ENCODE results near the gene MTM1.

GRCh38 chrX:150570512-150570911, 2.1 kb downstream of the MTM1 start:
- TF ChIP-seq, protein P1, sequence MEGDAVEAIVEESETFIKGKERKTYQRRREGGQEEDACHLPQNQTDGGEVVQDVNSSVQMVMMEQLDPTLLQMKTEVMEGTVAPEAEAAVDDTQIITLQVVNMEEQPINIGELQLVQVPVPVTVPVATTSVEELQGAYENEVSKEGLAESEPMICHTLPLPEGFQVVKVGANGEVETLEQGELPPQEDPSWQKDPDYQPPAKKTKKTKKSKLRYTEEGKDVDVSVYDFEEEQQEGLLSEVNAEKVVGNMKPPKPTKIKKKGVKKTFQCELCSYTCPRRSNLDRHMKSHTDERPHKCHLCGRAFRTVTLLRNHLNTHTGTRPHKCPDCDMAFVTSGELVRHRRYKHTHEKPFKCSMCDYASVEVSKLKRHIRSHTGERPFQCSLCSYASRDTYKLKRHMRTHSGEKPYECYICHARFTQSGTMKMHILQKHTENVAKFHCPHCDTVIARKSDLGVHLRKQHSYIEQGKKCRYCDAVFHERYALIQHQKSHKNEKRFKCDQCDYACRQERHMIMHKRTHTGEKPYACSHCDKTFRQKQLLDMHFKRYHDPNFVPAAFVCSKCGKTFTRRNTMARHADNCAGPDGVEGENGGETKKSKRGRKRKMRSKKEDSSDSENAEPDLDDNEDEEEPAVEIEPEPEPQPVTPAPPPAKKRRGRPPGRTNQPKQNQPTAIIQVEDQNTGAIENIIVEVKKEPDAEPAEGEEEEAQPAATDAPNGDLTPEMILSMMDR (IDR thresholded peaks at IDR 0.05) = no peak
- no peak for TF ChIP-seq EZH2 (IDR thresholded peaks at IDR 0.05)
